ENCODE measurements around the gene ATP5F1D. TPM values are rescaled to one million over a fixed set of nuclear protein-coding genes. Genes with fewer than 3 reads are reported as not detected.

ATP5F1D gene
- total and polyA plus RNA-seq, 2 of the 13 experiments (the other 11 are each of a cell fraction or from before 2014, with no cell fraction given): 39.4 to 78.7 TPM

GRCh38 chr19:1266916-1267476 lies 25.4 kb downstream of the ATP5F1D start:
- no peaks in the 10 kb centered on the region for H3K27me3 ChIP-seq (ENCODE audit: control insufficient read depth in 1 of 2, insufficient read depth in 2 of 2, low read length in 2 of 2)
- H3K4me2 ChIP-seq (ENCODE audit: low read depth, low read length): peak overlapping the region; percentile 92
- ChIA-PET POLR2A (interaction anchor here (0.5 to 12.8 kb wide), 10 partner anchors 8 to 239 kb away, joined by 3 to 668 read pairs (median 7); partner anchors contain the start of genes ATP5F1D, CBARP, FAM174C and GPX4), CTCF (ENCODE audit: low intra/inter-chr PET ratio, low total read pairs) (interaction anchor here (0.7 to 3.8 kb wide), 4 partner anchors 15 to 23 kb away, joined by 4 to 60 read pairs (median 4); partner anchors contain the start of gene MIDN)
- ATAC-seq: peak; percentile 4
- peak overlapping the region; percentile 58 to 90 (median 67); a peak in 5 of 6 replicates for H3K4me3 ChIP-seq (replicated peaks in 1 of 3; ENCODE audit: insufficient read depth in 1 of 3, low read depth in 2 of 3, low read length in 3 of 3)
- peak overlapping the region; percentile 73; the same call in 1 of the 2 replicates for H3K9ac ChIP-seq (ENCODE audit: insufficient read depth, low read depth, low read length)
- no peak overlapping the region for H2AFZ ChIP-seq (ENCODE audit: low read length)
- in situ Hi-C loops (cut with HindIII; ENCODE audit: extremely low pct_ligation_motif_present, low pct_unique_long_range_greater_than_20kb): no loop called here
- H3K79me2 ChIP-seq (ENCODE audit: insufficient read depth, low read length): peaks cover 28% of the 10 kb centered on the region
- peaks cover 24% of the 10 kb centered on the region for H4K20me1 ChIP-seq (ENCODE audit: insufficient read depth, low read length)
- intact Hi-C loops (cut with micrococcal nuclease; ENCODE audit: unreplicated experiment): loop anchor here (1.0 kb wide), 1 partner anchor 21 kb away; no protein-coding TSS in a partner anchor
- H3K4me1 ChIP-seq (ENCODE audit: insufficient read depth, low read length): peaks cover 76% of the 10 kb centered on the region
- peak overlapping the region; percentile 82 for H3K27ac ChIP-seq (ENCODE audit: extremely low read length, insufficient read depth, low read length)
- WGBS (ENCODE audit: low lambda C conversion rate): 10% methylated on average over 15 of the region's 59 CpGs
- BruUV-seq (replicated peaks): no TSS peak
- no peak for DNase-seq (ENCODE audit: low spot score)
- no peaks in the 10 kb centered on the region for H3K9me3 ChIP-seq (ENCODE audit: low read length)
- FAIRE-seq: no peak
- H3K36me3 ChIP-seq (replicated peaks in 1 of 2; ENCODE audit: control insufficient read depth in 1 of 2, insufficient read depth in 2 of 2, low read length in 2 of 2): peaks cover 8 to 16% of the 10 kb centered on the region in 2 experiments
- TF ChIP-seq ZMAT5 (CRISPR knock-in tag; IDR thresholded peaks at IDR 0.05; ENCODE audit: borderline replicate concordance, low read depth) (no peak), ZNF318 (CRISPR knock-in tag; IDR thresholded peaks at IDR 0.05) (0 out of 2 replicates have a peak, but pooled peaks have one; percentile 21), AKAP8 (CRISPR knock-in tag; IDR thresholded peaks at IDR 0.05) (peak; percentile 91), SALL2 (CRISPR knock-in tag; IDR thresholded peaks at IDR 0.05) (0 out of 2 replicates have a peak, but pooled peaks have one; percentile 35), SIN3B (IDR thresholded peaks at IDR 0.05; ENCODE audit: low read length) (0 out of 2 replicates have a peak, but pooled peaks have one; percentile 14), SKI (IDR thresholded peaks at IDR 0.05; ENCODE audit: partially characterized antibody) (peak; percentile 66), ZNF431 (CRISPR knock-in tag; IDR thresholded peaks at IDR 0.05; ENCODE audit: borderline replicate concordance, low read depth) (0 out of 2 replicates have a peak, but pooled peaks have one; percentile 24), TSC22D2 (CRISPR knock-in tag; IDR thresholded peaks at IDR 0.05; ENCODE audit: borderline replicate concordance) (peak; percentile 63; the same call in 1 of the 2 replicates), ZNF296 (CRISPR knock-in tag; conservative IDR thresholded peaks at IDR 0.05) (0 out of 2 replicates have a peak, but pooled peaks have one; percentile 23), SPEN (CRISPR knock-in tag; IDR thresholded peaks at IDR 0.05; ENCODE audit: low read depth) (peak; percentile 57), ZNF235 (CRISPR knock-in tag; IDR thresholded peaks at IDR 0.05; ENCODE audit: borderline replicate concordance) (peak; percentile 91; the same call in 1 of the 2 replicates), KDM5A (IDR thresholded peaks at IDR 0.05; ENCODE audit: borderline replicate concordance, low read length) (no peak), HBP1 (CRISPR knock-in tag; IDR thresholded peaks at IDR 0.05; ENCODE audit: low read depth) (0 out of 2 replicates have a peak, but pooled peaks have one; percentile 23)

All from HepG2 (cell line).